MM.1S (cell line): ENCODE results near the gene MINDY4.
"Not testable (repeated sequence)": the region's sequence is repeated elsewhere in the genome, so short reads cannot be mapped to it uniquely, and the experiment has no call there.

Source experiments
- DNase-seq: peaks from one replicate; pipeline ENCODE4 v3.0.0-alpha.2; 2015
- H2AFZ ChIP-seq: fragments of 300-600 bp; sonication (generic); 2 replicates; pipeline ENCODE4 v1.6.0; 2016; ENCODE audit warnings: antibody characterized with exemption, low read length
- H3F3A ChIP-seq: fragments of 300-600 bp; sonication (generic); 2 replicates; pipeline ENCODE4 v1.6.1; 2016; ENCODE audit warnings: mild to moderate bottlenecking, antibody characterized with exemption, low read length, moderate library complexity, mixed read lengths; ENCODE audit not compliant: insufficient read depth
- H3K27ac ChIP-seq: fragments of 300-600 bp; sonication (generic); 2 replicates; pipeline ENCODE4 v1.5.1; 2016; ENCODE audit warnings: mild to moderate bottlenecking, low read length
- H3K27me3 ChIP-seq: fragments of 300-600 bp; sonication (generic); replicated peaks from 2 replicates; pipeline ENCODE4 v1.6.0; 2016; ENCODE audit warnings: low read length; ENCODE audit not compliant: insufficient read depth
- H3K36me3 ChIP-seq: fragments of 300-600 bp; sonication (generic); replicated peaks from 2 replicates; pipeline ENCODE4 v1.6.1; 2016; ENCODE audit warnings: mild to moderate bottlenecking, low read length, mixed read lengths; ENCODE audit not compliant: insufficient read depth
- H3K4me1 ChIP-seq: fragments of 300-600 bp; sonication (generic); 2 replicates; pipeline ENCODE4 v1.6.1; 2016; ENCODE audit warnings: low read length, mixed read lengths
- H3K4me2 ChIP-seq: fragments of 300-600 bp; sonication (generic); 2 replicates; pipeline ENCODE4 v1.6.0; 2016; ENCODE audit warnings: low read depth, low read length
- H3K4me3 ChIP-seq: fragments of 300-600 bp; sonication (generic); 2 replicates; pipeline ENCODE4 v1.5.1; 2016; ENCODE audit warnings: low read length, mixed read lengths
- H3K79me2 ChIP-seq: fragments of 300-600 bp; sonication (generic); 2 replicates; pipeline ENCODE4 v1.6.1; 2016; ENCODE audit warnings: mixed run types, low read length, mixed read lengths
- H3K9ac ChIP-seq: fragments of 300-600 bp; sonication (generic); 2 replicates; pipeline ENCODE4 v1.6.1; 2016; ENCODE audit warnings: low read length, mixed read lengths
- H3K9me2 ChIP-seq: fragments of 300-600 bp; sonication (generic); replicated peaks from 2 replicates; pipeline ENCODE4 v1.6.1; 2016; ENCODE audit warnings: mild to moderate bottlenecking, low read length, mixed read lengths; ENCODE audit not compliant: insufficient read depth
- H3K9me3 ChIP-seq: fragments of 300-600 bp; sonication (generic); replicated peaks from 2 replicates; pipeline ENCODE4 v1.6.1; 2016; ENCODE audit warnings: mild to moderate bottlenecking, low read length, mixed read lengths; ENCODE audit not compliant: insufficient read depth
- H4K20me1 ChIP-seq: fragments of 300-600 bp; sonication (generic); 2 replicates; pipeline ENCODE4 v1.6.1; 2016; ENCODE audit warnings: mild to moderate bottlenecking, low read length, moderate library complexity, mixed read lengths; ENCODE audit not compliant: insufficient read depth
- EZH2 ChIP-seq: fragments of 300-600 bp; sonication (generic); optimal IDR thresholded peaks from 2 replicates; pipeline ENCODE3; 2017; ENCODE audit warnings: low read depth, mild to moderate bottlenecking, antibody characterized with exemption, low read length, mixed read lengths
- EZH2phosphoT487 ChIP-seq: fragments of 300-600 bp; sonication (generic); IDR thresholded peaks from 2 replicates; pipeline ENCODE4 v1.6.1; 2018; ENCODE audit warnings: antibody characterized with exemption, low read length
- TF ChIP-seq, protein P1 (sequence below): fragments of 300-600 bp; sonication (generic); IDR thresholded peaks from 2 replicates; pipeline ENCODE4 v1.5.1; 2016; ENCODE audit warnings: antibody characterized with exemption, low read length, mixed read lengths

The MINDY4 gene

DNA sequence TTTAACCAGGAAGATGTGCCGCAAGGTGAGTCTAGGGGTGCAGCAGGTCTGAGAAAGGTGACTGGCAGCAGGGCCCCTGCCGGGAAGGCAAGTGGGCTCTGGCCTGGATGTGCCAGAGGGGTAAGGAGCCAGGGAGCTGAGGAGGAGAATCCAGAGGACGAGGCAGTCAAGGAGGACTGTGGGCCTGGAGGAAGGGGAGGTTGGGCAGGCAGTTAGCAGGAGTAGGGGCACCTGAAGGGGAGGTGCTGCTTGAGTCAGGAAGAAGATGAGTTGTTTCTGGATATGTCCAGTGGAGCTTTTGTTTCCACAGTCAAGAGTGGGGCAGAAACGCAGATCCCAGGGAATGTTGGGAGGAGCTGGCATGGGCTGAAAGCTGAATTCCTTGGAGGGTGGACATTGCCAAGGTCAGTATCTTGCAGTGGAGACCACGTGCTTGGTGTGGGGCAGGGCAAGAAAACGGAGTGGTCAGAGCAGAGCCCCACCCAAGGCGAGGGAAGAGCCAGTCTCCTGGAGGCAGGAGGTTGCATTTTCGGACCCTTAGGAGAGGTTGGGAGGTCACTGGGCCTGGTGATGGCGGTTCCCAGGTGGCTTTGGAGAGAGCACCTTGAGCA lies 34.0 kb downstream of the MINDY4 start:
- Histone ChIP-seq H3K9me3 (no peaks in the 10 kb centered on the region), H3K4me1 (no peaks in the 10 kb centered on the region), H4K20me1 (no peaks in the 10 kb centered on the region), H3K79me2 (no peaks in the 10 kb centered on the region), H3K9me2 (no peaks in the 10 kb centered on the region), H3K4me3 (no peak overlapping the region), H3K4me2 (no peak overlapping the region), H3K36me3 (no peaks in the 10 kb centered on the region), H3K27me3 (no peaks in the 10 kb centered on the region), H2AFZ (no peak overlapping the region), H3K27ac (no peak overlapping the region), H3F3A (no peaks in the 10 kb centered on the region), H3K9ac (no peak overlapping the region)
- TF ChIP-seq, protein P1, sequence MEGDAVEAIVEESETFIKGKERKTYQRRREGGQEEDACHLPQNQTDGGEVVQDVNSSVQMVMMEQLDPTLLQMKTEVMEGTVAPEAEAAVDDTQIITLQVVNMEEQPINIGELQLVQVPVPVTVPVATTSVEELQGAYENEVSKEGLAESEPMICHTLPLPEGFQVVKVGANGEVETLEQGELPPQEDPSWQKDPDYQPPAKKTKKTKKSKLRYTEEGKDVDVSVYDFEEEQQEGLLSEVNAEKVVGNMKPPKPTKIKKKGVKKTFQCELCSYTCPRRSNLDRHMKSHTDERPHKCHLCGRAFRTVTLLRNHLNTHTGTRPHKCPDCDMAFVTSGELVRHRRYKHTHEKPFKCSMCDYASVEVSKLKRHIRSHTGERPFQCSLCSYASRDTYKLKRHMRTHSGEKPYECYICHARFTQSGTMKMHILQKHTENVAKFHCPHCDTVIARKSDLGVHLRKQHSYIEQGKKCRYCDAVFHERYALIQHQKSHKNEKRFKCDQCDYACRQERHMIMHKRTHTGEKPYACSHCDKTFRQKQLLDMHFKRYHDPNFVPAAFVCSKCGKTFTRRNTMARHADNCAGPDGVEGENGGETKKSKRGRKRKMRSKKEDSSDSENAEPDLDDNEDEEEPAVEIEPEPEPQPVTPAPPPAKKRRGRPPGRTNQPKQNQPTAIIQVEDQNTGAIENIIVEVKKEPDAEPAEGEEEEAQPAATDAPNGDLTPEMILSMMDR, result no peak
- TF ChIP-seq EZH2 (no peak), EZH2phosphoT487 (no peak)
- no peak for DNase-seq

DNA sequence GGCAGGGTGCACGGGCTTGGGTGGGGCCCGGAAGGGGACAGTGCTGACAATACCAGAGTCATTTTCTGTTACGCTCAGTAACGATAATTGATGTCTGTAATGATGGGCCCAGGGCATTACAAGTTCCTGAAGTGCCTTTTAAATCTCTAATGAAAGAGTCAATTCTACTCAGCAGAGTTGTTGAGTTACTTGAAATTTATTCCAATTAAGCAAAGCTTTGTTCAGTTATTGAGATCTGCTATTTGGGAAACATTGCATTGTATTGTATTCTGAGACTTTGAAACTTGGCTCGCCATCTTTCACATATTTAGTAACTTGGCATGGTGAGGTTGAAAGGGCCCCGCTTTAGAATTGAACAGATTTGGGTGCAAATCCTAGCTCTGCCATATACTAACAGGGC lies 34.7 kb downstream of the MINDY4 start:
- Histone ChIP-seq H3F3A (no peaks in the 10 kb centered on the region), H3K9ac (no peak overlapping the region), H3K4me1 (no peaks in the 10 kb centered on the region), H3K4me3 (no peak overlapping the region), H3K9me3 (no peaks in the 10 kb centered on the region), H4K20me1 (no peaks in the 10 kb centered on the region), H3K9me2 (no peaks in the 10 kb centered on the region), H3K79me2 (no peaks in the 10 kb centered on the region), H3K4me2 (no peak overlapping the region), H3K36me3 (no peaks in the 10 kb centered on the region), H3K27ac (no peak overlapping the region), H3K27me3 (no peaks in the 10 kb centered on the region), H2AFZ (no peak overlapping the region)
- no peak for DNase-seq
- no peak for TF ChIP-seq EZH2
- TF ChIP-seq, protein P1, result no peak
- TF ChIP-seq EZH2phosphoT487, result no peak

DNA sequence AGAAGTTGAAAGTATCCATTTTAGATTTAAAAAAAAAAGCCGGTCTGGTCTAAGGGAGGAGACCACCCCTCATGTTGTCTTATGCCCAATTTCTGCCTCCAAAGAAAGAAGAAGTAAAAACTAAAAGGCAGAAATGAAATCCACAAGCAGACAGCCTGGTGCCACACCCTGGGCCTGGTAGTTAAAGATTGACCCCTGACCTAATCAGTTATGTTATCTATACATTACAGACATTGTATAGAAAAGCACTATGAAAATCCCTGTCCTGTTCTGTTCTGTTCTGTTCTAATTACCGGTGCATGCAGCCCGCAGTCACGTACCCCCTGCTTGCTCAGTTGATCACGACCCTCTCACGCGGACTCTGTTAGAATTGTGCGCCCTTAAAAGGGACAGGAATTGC lies 36.3 kb downstream of the MINDY4 start:
- not testable (repeated sequence) for H3K4me1 ChIP-seq, H3K79me2 ChIP-seq, H3K36me3 ChIP-seq, H3K9ac ChIP-seq, H3K27me3 ChIP-seq, H4K20me1 ChIP-seq, H2AFZ ChIP-seq, DNase-seq, H3K4me3 ChIP-seq, H3F3A ChIP-seq, H3K27ac ChIP-seq, H3K4me2 ChIP-seq, H3K9me3 ChIP-seq, H3K9me2 ChIP-seq

DNA sequence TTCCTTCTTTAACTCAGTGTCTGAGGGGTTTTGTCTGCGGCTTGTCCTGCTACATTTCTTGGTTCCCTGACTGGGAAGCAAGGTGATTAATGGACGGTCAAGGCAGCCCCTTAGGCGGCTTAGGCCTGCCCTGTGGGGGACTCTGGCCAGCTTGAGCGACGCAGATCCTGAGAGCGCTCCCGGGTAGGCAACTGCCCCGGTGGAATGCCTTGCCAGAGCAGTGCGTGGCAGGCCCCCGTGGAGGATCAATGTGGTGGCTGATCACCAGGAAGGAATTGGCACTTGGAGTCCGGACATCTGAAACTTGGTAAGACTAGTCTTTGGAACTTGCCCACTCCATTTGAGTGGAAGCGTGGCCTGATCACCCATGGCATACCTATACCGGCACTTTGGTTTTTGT lies 36.7 kb downstream of the MINDY4 start:
- not testable (repeated sequence) for DNase-seq, H2AFZ ChIP-seq, H3K9me2 ChIP-seq, H3F3A ChIP-seq, H3K27me3 ChIP-seq, H3K36me3 ChIP-seq, H3K4me1 ChIP-seq, H3K79me2 ChIP-seq, H3K9me3 ChIP-seq, H3K27ac ChIP-seq, H3K4me3 ChIP-seq, H3K9ac ChIP-seq, H4K20me1 ChIP-seq, H3K4me2 ChIP-seq
